Peyer's patch (tissue), 4 donors: Measurements from ENCODE around the gene STYXL1.

Source experiments
- POLR2A ChIP-seq, 2 donors: fragments of 450-650 bp; IDR thresholded peaks; one replicate each; pipeline ENCODE4 v1.5.1; 2017; ENCODE audit warnings: antibody characterized with exemption in 2 of 2, mild to moderate bottlenecking in 2 of 2, moderate library complexity in 2 of 2
- TF ChIP-seq, protein P1 (sequence below), 6 experiments: fragments of 450-650 bp in 4 of 6; fragments of 200-600 bp in 2 of 6; sonication (generic) in 1 of 6; IDR thresholded peaks; one replicate each; pipeline ENCODE4 v1.5.1; 2017 to 2019; ENCODE audit warnings: antibody characterized with exemption in 6 of 6, mild to moderate bottlenecking in 3 of 6, moderate library complexity in 1 of 6

DNA sequence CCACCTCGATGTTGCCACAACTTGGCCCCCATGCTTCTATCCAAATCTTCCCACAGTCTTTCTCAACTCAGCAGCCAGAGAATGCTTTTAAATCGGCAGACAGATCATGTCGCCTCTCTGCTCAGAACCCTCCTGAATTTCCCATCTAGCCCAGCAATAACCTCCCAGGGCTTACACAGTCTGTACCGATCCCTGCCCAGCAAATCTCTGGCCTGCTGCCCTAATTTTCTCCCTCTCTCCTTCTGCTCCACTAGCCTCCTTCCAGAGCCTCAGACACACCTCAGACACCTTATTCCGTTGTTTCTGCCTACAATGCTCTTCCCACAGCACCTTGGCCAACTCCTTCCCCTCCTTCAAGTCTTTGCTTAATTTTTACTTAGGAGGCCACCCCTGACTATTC, 32.4 kb upstream of the STYXL1 start:
- TF ChIP-seq POLR2A (IDR thresholded peaks at IDR 0.05) = no peak
- TF ChIP-seq, protein P1, sequence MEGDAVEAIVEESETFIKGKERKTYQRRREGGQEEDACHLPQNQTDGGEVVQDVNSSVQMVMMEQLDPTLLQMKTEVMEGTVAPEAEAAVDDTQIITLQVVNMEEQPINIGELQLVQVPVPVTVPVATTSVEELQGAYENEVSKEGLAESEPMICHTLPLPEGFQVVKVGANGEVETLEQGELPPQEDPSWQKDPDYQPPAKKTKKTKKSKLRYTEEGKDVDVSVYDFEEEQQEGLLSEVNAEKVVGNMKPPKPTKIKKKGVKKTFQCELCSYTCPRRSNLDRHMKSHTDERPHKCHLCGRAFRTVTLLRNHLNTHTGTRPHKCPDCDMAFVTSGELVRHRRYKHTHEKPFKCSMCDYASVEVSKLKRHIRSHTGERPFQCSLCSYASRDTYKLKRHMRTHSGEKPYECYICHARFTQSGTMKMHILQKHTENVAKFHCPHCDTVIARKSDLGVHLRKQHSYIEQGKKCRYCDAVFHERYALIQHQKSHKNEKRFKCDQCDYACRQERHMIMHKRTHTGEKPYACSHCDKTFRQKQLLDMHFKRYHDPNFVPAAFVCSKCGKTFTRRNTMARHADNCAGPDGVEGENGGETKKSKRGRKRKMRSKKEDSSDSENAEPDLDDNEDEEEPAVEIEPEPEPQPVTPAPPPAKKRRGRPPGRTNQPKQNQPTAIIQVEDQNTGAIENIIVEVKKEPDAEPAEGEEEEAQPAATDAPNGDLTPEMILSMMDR (IDR thresholded peaks at IDR 0.05) = no peak
